Sigmoid colon (tissue), 7 donors: ENCODE data around the gene IQCE. TPM values are rescaled to one million over a fixed set of nuclear protein-coding genes. Genes with fewer than 3 reads are reported as not detected.

Source experiments
- DNase-seq: peaks from one replicate; pipeline ENCODE4 v3.0.0-alpha.2; 2019
- H3K27ac ChIP-seq, 4 donors: fragments of 200-600 bp; sonication (generic); one replicate each; pipeline ENCODE4 v1.5.1; 2016 to 2019; ENCODE audit warnings: mild to moderate bottlenecking in 1 of 4
- H3K27me3 ChIP-seq, 3 donors: fragments of 200-600 bp; sonication (generic); one replicate each; pipeline ENCODE4 v1.5.1; 2019; ENCODE audit warnings: mild to moderate bottlenecking in 1 of 3
- H3K36me3 ChIP-seq, 4 donors: fragments of 200-600 bp; sonication (generic); one replicate each; pipeline ENCODE4 v1.5.1; 2016 to 2019
- H3K4me1 ChIP-seq, 4 donors: fragments of 200-600 bp; sonication (generic); one replicate each; pipeline ENCODE4 v1.5.1; 2017 to 2019
- H3K4me3 ChIP-seq, 4 donors: fragments of 200-600 bp; sonication (generic); one replicate each; pipeline ENCODE4 v1.5.1; 2017 to 2019; ENCODE audit warnings: mild to moderate bottlenecking in 2 of 4, moderate library complexity in 1 of 4
- H3K9me3 ChIP-seq, 4 donors: fragments of 200-600 bp in 3 of 4; sonication (generic) in 3 of 4; one replicate each; pipeline versions ENCODE4 v1.5.1 to v1.6.1; 2013 to 2019
- CTCF ChIP-seq, 4 experiments: fragments of 450-650 bp in 3 of 4; fragments of 200-600 bp in 1 of 4; IDR thresholded peaks; one replicate each; pipeline ENCODE4 v1.5.1; 2016 to 2019; ENCODE audit warnings: antibody characterized with exemption in 4 of 4, mild to moderate bottlenecking in 3 of 4, moderate library complexity in 2 of 4
- EP300 ChIP-seq, 4 donors: sonication (generic); formaldehyde crosslinking; IDR thresholded peaks; one replicate each; pipeline ENCODE4 v1.6.1; 2017; ENCODE audit warnings: antibody characterized with exemption in 4 of 4
- POLR2A ChIP-seq, 2 donors: fragments of 450-650 bp; IDR thresholded peaks; one replicate each; pipeline ENCODE4 v1.6.1; 2016; ENCODE audit warnings: antibody characterized with exemption in 2 of 2, mild to moderate bottlenecking in 2 of 2, moderate library complexity in 2 of 2
- POLR2AphosphoS5 ChIP-seq, 4 donors: sonication (generic); formaldehyde crosslinking; IDR thresholded peaks; one replicate each; pipeline ENCODE4 v1.6.1; 2017; ENCODE audit warnings: antibody characterized with exemption in 4 of 4
- WGBS, 2 donors: extraction: QIAGEN DNeasy Blood & Tissue Kit; methylation state at CpG; one replicate each; pipeline ENCODE4 v1.1.7; 2013; 5-methylcytosine and 5-hydroxymethylcytosine counted together
- intact Hi-C: fragments of 100-400 bp; cut with DNase I; formaldehyde crosslinking; loops from one replicate; pipeline ENCODE4 v1.15.1; 2023
- polyA plus RNA-seq, 3 donors: library from polyadenylated mRNA; stranded (reverse); fragments of 200-250 nt; gene quantifications; one replicate each; pipeline ENCODE4 v1.2.3, GENCODE V29; 2013
- total RNA-seq, 4 donors: library from RNA; depleted of rRNA; stranded (reverse); fragments of >200 nt; gene quantifications; one replicate each; pipeline ENCODE4 v1.1.0, GENCODE V29; 2016
- donor health status: healthy with polysubstance abuse.
- donor health status: Bipolar disorder and iron deficiency.
- donor health status: healthy.

The IQCE gene
- total and polyA plus RNA-seq, 7 donors = 6.4 to 22.4 (median 9.6) TPM

GRCh38 chr7:2583798-2584580 is 25.2 kb downstream of the IQCE start:
- DNase-seq = no peak

GRCh38 chr7:2585446-2585845 is 26.7 kb downstream of the IQCE start:
- peaks cover 0 to 64% (median 27%) of the 10 kb centered on the region in 4 donors for H3K36me3 ChIP-seq
- 90 to 91% methylated on average over 19 of the region's 19 CpGs for WGBS, 2 donors
- no peaks in the 10 kb centered on the region for H3K27me3 ChIP-seq
- H3K4me1 ChIP-seq = no peaks in the 10 kb centered on the region
- intact Hi-C loops = no loop called here
- TF ChIP-seq EP300 (IDR thresholded peaks at IDR 0.05) = no peak
- no peak for TF ChIP-seq CTCF (IDR thresholded peaks at IDR 0.05)
- no peak for TF ChIP-seq POLR2AphosphoS5 (IDR thresholded peaks at IDR 0.05)
- no peak for TF ChIP-seq POLR2A (IDR thresholded peaks at IDR 0.05)
- no peaks in the 10 kb centered on the region for H3K9me3 ChIP-seq
- no peak overlapping the region for H3K4me3 ChIP-seq
- DNase-seq = no peak
- no peak overlapping the region for H3K27ac ChIP-seq

More at GRCh38 chr7:2583798-2584580, 25.2 kb downstream of the IQCE start:
- no peaks in the 10 kb centered on the region for H3K27me3 ChIP-seq
- TF ChIP-seq POLR2A (IDR thresholded peaks at IDR 0.05) = no peak
- TF ChIP-seq POLR2AphosphoS5 (IDR thresholded peaks at IDR 0.05) = no peak
- no peak for TF ChIP-seq CTCF (IDR thresholded peaks at IDR 0.05)
- TF ChIP-seq EP300 (IDR thresholded peaks at IDR 0.05) = no peak
- 94 to 96% methylated on average over 49 to 50 of the region's 54 CpGs for WGBS, 2 donors
- peaks cover 0 to 60% (median 17%) of the 10 kb centered on the region in 4 donors for H3K36me3 ChIP-seq
- H3K9me3 ChIP-seq = no peaks in the 10 kb centered on the region
- intact Hi-C loops = no loop called here
- no peak overlapping the region for H3K27ac ChIP-seq
- no peaks in the 10 kb centered on the region for H3K4me1 ChIP-seq
- no peak overlapping the region for H3K4me3 ChIP-seq

- Histone ChIP-seq H3K9me3 (no peaks in the 10 kb centered on the region), H3K4me1 (no peaks in the 10 kb centered on the region), H3K27ac (no peak overlapping the region), H3K36me3 (peaks cover 0 to 74% (median 32%) of the 10 kb centered on the region in 4 donors), H3K4me3 (no peak overlapping the region), H3K27me3 (no peaks in the 10 kb centered on the region)
- intact Hi-C loops = no loop called here
- TF ChIP-seq CTCF (IDR thresholded peaks at IDR 0.05) (no peak), POLR2A (IDR thresholded peaks at IDR 0.05) (no peak), POLR2AphosphoS5 (IDR thresholded peaks at IDR 0.05) (no peak), EP300 (IDR thresholded peaks at IDR 0.05) (no peak)
- no peak for DNase-seq
- 92% methylated on average over 24 of the region's 24 CpGs for WGBS, 2 donors
Measured at GRCh38 chr7:2586326-2587020, 27.7 kb downstream of the IQCE start.

GRCh38 chr7:2587134-2587533 is 28.4 kb downstream of the IQCE start:
- Histone ChIP-seq H3K27me3 (no peaks in the 10 kb centered on the region), H3K4me1 (no peaks in the 10 kb centered on the region), H3K4me3 (no peak overlapping the region), H3K9me3 (no peaks in the 10 kb centered on the region), H3K36me3 (peaks cover 0 to 81% (median 35%) of the 10 kb centered on the region in 4 donors), H3K27ac (no peak overlapping the region)
- 92 to 96% methylated on average over 9 of the region's 9 CpGs for WGBS, 2 donors
- intact Hi-C loops = no loop called here
- TF ChIP-seq EP300 (IDR thresholded peaks at IDR 0.05) (no peak), POLR2A (IDR thresholded peaks at IDR 0.05) (no peak), CTCF (IDR thresholded peaks at IDR 0.05) (no peak), POLR2AphosphoS5 (IDR thresholded peaks at IDR 0.05) (no peak)
- no peak for DNase-seq
